CD4-positive, alpha-beta T cell treated with Interleukin-6 for 4 hours (primary cell): Measurements from ENCODE around the gene SEMA7A.
"Not testable (repeated sequence)": the region's sequence is repeated elsewhere in the genome, so short reads cannot be mapped to it uniquely, and the experiment has no call there.

Experiments used
- DNase-seq: peaks from one replicate; pipeline ENCODE4 v3.0.0-alpha.2; 2020; ENCODE audit warnings: mixed read lengths

Gene SEMA7A

DNA sequence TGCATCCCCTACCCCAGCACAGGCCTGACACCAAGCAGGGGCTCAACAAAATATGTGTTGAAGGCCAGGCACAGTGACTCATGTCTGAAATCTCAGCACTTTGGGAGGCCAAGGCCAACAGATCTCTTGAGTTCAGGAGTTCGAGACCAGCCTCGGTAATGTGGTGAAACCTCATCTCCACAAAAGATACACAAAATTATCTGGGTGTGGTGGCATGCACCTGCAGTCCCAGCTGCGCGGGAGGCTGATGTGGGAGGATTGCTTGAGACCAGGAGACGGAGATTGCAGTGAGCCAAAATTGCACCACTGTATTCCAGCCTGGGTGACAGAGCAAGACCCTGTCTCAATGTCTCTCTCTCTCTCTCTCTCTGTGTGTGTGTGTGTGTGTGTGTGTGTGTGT is 35.6 kb downstream of the SEMA7A start:
- no peak for DNase-seq

DNA sequence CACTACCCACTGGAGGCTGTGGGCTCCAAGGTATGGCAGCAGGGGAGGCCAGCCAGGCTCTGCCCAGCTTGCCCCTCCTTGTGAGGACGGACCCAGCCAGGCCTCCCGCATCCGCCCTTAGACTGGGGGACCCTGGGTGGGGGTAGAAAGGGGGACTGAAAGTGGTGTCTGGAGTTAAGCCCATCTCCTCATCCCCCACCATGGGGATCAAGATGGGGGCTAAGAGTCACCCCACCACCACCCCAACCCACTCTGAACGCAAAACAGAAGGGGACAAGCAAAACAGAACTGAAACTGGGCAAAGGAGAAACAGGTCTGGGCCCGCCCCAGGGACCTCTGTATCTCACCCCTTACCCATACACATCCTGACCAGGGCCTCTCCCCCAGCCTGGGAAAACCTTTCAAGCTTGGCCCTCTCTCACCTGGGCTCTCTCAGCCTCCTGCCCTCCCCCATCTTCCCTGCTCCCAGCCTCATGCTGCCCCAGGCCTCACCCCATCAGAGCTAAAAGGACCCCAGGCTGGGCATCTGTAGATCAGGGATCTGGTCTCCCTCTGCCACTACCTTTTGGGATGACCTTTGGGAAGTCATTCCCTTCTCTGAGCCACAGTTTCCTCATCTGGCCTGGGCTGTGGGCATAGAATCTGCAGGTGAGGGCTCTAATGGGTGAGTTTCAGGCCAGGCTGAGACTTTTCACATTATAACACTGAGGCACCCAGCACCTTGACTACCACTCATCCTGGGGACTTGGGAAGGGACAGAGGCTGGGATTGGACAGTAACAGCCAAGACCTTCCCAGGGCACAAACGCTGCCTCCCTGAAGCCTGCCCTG is 36.3 kb downstream of the SEMA7A start:
- DNase-seq = no peak

- peak; percentile 49 for DNase-seq
These were observed 37.1 kb downstream of the SEMA7A start for GRCh38 chr15:74396445-74397238.

DNA sequence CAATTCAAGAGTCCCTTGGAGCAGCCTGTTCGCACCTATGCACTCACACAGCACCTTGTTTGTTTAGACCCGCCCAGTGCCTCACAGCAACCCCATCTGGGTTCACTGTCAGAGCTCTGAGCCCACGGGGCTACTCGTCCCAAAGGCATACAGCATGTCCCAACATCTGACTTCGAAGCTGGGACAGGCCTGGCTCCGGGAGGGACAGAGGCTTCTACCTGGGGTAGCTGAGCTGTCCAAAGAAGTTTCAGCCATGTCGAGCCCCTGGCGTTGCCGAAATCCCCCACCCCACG is 37.7 kb downstream of the SEMA7A start:
- no peak for DNase-seq

GRCh38 chr15:74395319-74396145 is 38.2 kb downstream of the SEMA7A start:
- DNase-seq = no peak

DNA sequence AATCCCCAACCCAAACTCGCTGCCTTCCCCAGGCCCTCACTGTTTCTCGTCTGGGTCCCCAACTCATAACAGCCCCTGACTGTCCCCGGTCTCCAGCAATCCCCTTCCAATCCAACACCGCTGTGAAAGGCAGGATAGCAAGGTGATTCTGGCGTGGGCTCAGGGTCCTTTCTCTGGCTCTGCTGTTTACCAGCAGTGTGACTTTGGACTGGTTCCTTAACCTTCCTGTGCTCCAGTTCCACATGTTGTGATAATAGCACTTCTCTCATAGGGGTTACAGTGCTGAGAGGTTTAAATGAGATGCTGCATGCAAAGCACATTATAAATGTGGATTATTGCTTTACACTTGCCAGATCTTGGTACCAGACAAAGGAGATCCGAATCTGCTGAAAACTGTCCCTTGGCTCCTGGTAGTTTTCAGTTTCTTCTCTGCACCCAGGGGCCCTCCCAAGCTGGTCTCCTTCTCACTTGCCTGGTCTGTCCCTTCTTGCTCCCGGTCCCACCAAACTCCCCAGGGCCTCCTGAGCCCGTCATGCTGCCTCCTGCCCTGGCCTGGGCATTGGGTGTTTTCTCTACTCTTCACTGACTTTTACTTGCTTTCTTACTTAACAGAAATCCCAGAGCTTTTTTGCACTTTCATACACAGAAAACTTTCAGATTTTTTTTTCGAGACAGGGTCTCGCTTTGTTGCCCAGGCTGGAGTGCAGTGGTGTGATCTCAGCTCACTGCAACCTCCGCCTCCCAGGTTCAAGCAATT is 39.5 kb downstream of the SEMA7A start:
- no peak for DNase-seq

DNA sequence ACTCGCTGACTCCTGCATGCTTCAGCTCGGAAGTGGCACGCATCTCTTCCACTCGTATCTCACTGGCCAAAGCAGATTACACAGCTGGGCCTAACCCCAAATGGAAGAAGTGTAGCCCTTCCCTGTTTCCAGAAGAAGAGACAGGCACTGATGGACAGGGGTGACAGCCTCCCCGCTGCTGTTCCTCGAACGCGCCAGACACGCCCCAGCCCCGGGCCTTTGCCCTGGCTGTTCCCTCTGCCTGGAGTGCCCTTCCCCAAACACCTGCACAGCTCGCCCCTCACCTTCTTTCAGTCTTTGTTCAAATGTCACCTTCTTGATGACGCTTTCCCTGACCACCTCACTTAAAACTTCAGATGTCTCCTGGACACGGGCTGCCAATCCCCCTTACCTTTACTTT is 40.3 kb downstream of the SEMA7A start:
- DNase-seq = no peak

GRCh38 chr15:74392902-74393301 is 40.9 kb downstream of the SEMA7A start:
- no peak for DNase-seq

- no peak for DNase-seq
These were observed 41.3 kb downstream of the SEMA7A start for GRCh38 chr15:74392451-74392830.

GRCh38 chr15:74391582-74392450 is 41.9 kb downstream of the SEMA7A start:
- DNase-seq = no peak

GRCh38 chr15:74390647-74391288 is 43.0 kb downstream of the SEMA7A start:
- DNase-seq = no peak

- DNase-seq = not testable (repeated sequence)
These were observed 43.6 kb downstream of the SEMA7A start for GRCh38 chr15:74390049-74390646.

- DNase-seq = no peak
These were observed 44.3 kb downstream of the SEMA7A start for GRCh38 chr15:74389241-74390048.

GRCh38 chr15:74388363-74388951 is 45.3 kb downstream of the SEMA7A start:
- DNase-seq = no peak

- no peak for DNase-seq
These were observed 46.0 kb downstream of the SEMA7A start for GRCh38 chr15:74387621-74388362.

DNA sequence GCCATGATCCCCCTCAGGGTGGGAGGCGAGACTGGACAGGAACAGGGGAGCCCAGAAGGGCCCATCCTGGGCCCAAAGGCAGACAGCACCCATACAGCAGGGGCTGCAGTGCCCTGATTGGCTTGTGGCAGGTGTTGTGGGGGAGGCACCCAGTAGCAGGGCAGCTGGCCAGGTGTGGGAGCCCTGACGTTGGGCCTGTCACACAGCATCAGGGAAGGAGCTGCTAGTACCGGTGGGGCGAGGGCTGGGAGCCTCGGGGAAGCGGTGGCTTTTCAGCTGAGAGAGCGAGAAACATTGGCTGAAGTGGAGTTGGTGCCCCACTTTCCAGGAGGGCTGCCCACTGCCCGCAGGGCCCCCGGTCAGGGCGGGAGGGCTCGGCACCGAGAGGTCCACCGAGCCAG is 46.6 kb downstream of the SEMA7A start:
- no peak for DNase-seq

GRCh38 chr15:74386496-74387140 is 47.1 kb downstream of the SEMA7A start:
- no peak for DNase-seq

DNA sequence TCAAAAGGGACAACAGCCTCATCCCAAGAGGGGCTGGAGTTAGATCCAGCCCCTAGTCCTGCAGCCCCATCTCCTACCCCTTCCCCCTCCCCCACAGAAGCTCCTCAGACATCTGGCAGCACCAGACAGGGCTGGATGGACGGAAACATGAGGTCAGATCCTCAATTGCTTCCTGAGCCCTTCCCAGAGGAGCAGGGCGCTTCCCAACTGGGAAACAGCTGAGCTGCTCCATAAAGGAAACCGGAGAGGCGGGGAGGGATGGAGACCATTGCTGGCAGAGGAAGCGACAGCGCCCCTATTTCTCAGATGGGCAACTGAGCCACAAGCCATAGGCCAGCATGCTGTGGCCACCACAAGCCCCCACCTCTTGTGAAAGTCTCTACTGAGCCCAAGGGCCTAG is 48.0 kb downstream of the SEMA7A start:
- DNase-seq = no peak
